IMR-90 (cell line): ENCODE measurements around the gene PCSK5. TPM values are rescaled to one million over a fixed set of nuclear protein-coding genes. Genes with fewer than 3 reads are reported as not detected.

ENCODE experiments used
- ATAC-seq: fragments of 200-7000 bp; cut with Tn5 transposase; 2 replicates; pipeline ENCODE4 v1.9.1; 2020; ENCODE audit warnings: low read depth, mild to moderate bottlenecking, moderate library complexity
- BruUV-seq: library from RNA; stranded (reverse); fragments of 400-500 nt; replicated peaks from 2 replicates; lab custom pipeline; 2021; lab: Mats Ljungman, UMichigan
- CTCF ChIA-PET: fragments of 300-600 bp; formaldehyde crosslinking; extraction: SDS; loops from one replicate; lab custom pipeline; 2021; ENCODE audit warnings: antibody characterized with exemption; lab: Yijun Ruan, JAX
- POLR2A ChIA-PET: fragments of 300-600 bp; sonication (Branson Sonifier 250); formaldehyde crosslinking; loops from one replicate; lab custom pipeline; 2022; ENCODE audit warnings: antibody characterized with exemption; ENCODE audit not compliant: unreplicated experiment; lab: Charles Lee
- DNase-seq: peaks from one replicate; pipeline ENCODE4 v3.0.0; 2013
- H2AFZ ChIP-seq: replicated peaks from 2 replicates; pipeline ENCODE3; 2013; ENCODE audit warnings: low read length, mild to moderate bottlenecking; ENCODE audit not compliant: poor library complexity
- H2AK5ac ChIP-seq: 2 replicates; pipeline ENCODE4 v1.6.1; 2013; ENCODE audit warnings: low read depth, low read length, inconsistent platforms
- H2AK9ac ChIP-seq: replicated peaks from 2 replicates; pipeline ENCODE3; 2013; ENCODE audit warnings: mild to moderate bottlenecking, low read depth, low read length, moderate library complexity; ENCODE audit not compliant: poor library complexity
- H2BK120ac ChIP-seq: 2 replicates; pipeline ENCODE4 v1.6.1; 2013; ENCODE audit warnings: low read depth, low read length, inconsistent platforms
- H2BK15ac ChIP-seq: 3 replicates; pipeline ENCODE4 v1.6.1; 2013; ENCODE audit warnings: low read depth, low read length, inconsistent platforms
- H2BK20ac ChIP-seq: 2 replicates; pipeline ENCODE4 v1.6.1; 2013; ENCODE audit warnings: low read depth, mild to moderate bottlenecking, inconsistent platforms, low read length, moderate library complexity
- H2BK5ac ChIP-seq: 2 replicates; pipeline ENCODE4 v1.6.1; 2013; ENCODE audit warnings: mild to moderate bottlenecking, low read depth, low read length, inconsistent platforms; ENCODE audit not compliant: poor library complexity, severe bottlenecking
- H3K14ac ChIP-seq: replicated peaks from 2 replicates; pipeline ENCODE4 v1.6.1; 2013; ENCODE audit warnings: low read depth, low read length, inconsistent platforms
- H3K18ac ChIP-seq: 2 replicates; pipeline ENCODE4 v1.6.1; 2013; ENCODE audit warnings: low read depth, low read length, control low read depth
- H3K23ac ChIP-seq: 2 replicates; pipeline ENCODE4 v1.6.1; 2013; ENCODE audit warnings: low read depth, low read length, inconsistent platforms
- H3K27ac ChIP-seq: 2 replicates; pipeline ENCODE4 v1.5.1; 2013; ENCODE audit warnings: mild to moderate bottlenecking, control low read depth, low read length; ENCODE audit not compliant: insufficient read depth
- H3K27me3 ChIP-seq: 2 replicates; pipeline ENCODE4 v1.6.1; 2013; ENCODE audit warnings: low read length; ENCODE audit not compliant: control insufficient read depth, insufficient read depth
- H3K36me3 ChIP-seq: 2 replicates; pipeline ENCODE4 v1.6.1; 2013; ENCODE audit warnings: low read length, mixed read lengths; ENCODE audit not compliant: control insufficient read depth, insufficient read depth
- H3K4ac ChIP-seq: 2 replicates; pipeline ENCODE4 v1.6.1; 2013; ENCODE audit warnings: low read depth, low read length, inconsistent platforms
- H3K4me1 ChIP-seq: 2 replicates; pipeline ENCODE4 v1.6.1; 2013; ENCODE audit warnings: low read length, mixed read lengths; ENCODE audit not compliant: control insufficient read depth, insufficient read depth
- H3K4me2 ChIP-seq: 2 replicates; pipeline ENCODE4 v1.6.1; 2013; ENCODE audit warnings: low read depth, mild to moderate bottlenecking, control low read depth, low read length, moderate library complexity
- H3K4me3 ChIP-seq: 2 replicates; pipeline ENCODE4 v1.5.1; 2013; ENCODE audit warnings: low read depth, mild to moderate bottlenecking, control low read depth, low read length, moderate library complexity; ENCODE audit not compliant: insufficient read depth
- H3K56ac ChIP-seq: 2 replicates; pipeline ENCODE4 v1.6.1; 2013; ENCODE audit warnings: low read length, inconsistent platforms; ENCODE audit not compliant: insufficient read depth; ENCODE audit errors: extremely low read depth
- H3K79me1 ChIP-seq, 2 experiments: 2 replicates each; pipeline ENCODE4 v1.6.1; 2013; ENCODE audit warnings: low read length in 2 of 2, inconsistent platforms in 1 of 2, low read depth in 1 of 2
- H3K9ac ChIP-seq: 2 replicates; pipeline ENCODE4 v1.6.1; 2013; ENCODE audit warnings: low read depth, low read length, control low read depth
- H3K9me1 ChIP-seq: 2 replicates; pipeline ENCODE4 v1.6.1; 2013; ENCODE audit warnings: low read length, inconsistent platforms; ENCODE audit not compliant: insufficient read depth
- H3K9me3 ChIP-seq: 2 replicates; pipeline ENCODE4 v1.6.1; 2013; ENCODE audit warnings: low read length; ENCODE audit not compliant: control insufficient read depth, insufficient read depth
- H4K20me1 ChIP-seq: 2 replicates; pipeline ENCODE4 v1.6.1; 2013; ENCODE audit warnings: low read length, inconsistent platforms; ENCODE audit not compliant: insufficient read depth
- H4K5ac ChIP-seq: 2 replicates; pipeline ENCODE4 v1.6.1; 2013; ENCODE audit warnings: mild to moderate bottlenecking, low read depth, low read length, control low read depth
- H4K8ac ChIP-seq, 2 experiments: 2 replicates each; pipeline ENCODE4 v1.6.1; 2013; ENCODE audit warnings: low read depth in 2 of 2, low read length in 2 of 2, control low read depth in 1 of 2, inconsistent platforms in 1 of 2
- H4K91ac ChIP-seq: 2 replicates; pipeline ENCODE4 v1.6.1; 2013; ENCODE audit warnings: low read depth, low read length, inconsistent platforms; ENCODE audit not compliant: insufficient read depth
- BHLHE40 ChIP-seq: fragments of 150-350 bp; IDR thresholded peaks from 2 replicates; pipeline ENCODE4 v1.6.1; 2016; ENCODE audit warnings: mild to moderate bottlenecking, low read depth, low read length
- CEBPB ChIP-seq: IDR thresholded peaks from 2 replicates; pipeline ENCODE4 v1.6.1; 2012; ENCODE audit warnings: low read depth, low read length, improper control_type of control experiment
- CHD1 ChIP-seq: IDR thresholded peaks from 2 replicates; pipeline ENCODE4 v1.6.1; 2012; ENCODE audit warnings: low read depth, low read length, improper control_type of control experiment
- CTCF ChIP-seq: conservative IDR thresholded peaks from 2 replicates; pipeline ENCODE4 v1.5.1; 2012; ENCODE audit warnings: mild to moderate bottlenecking, low read depth, low read length, improper control_type of control experiment
- ELK1 ChIP-seq: fragments of 150-350 bp; IDR thresholded peaks from 2 replicates; pipeline ENCODE4 v1.6.1; 2016; ENCODE audit warnings: low read depth, mild to moderate bottlenecking, low read length, moderate library complexity, borderline replicate concordance
- FOS ChIP-seq: fragments of 150-350 bp; IDR thresholded peaks from 2 replicates; pipeline ENCODE4 v1.6.1; 2016; ENCODE audit warnings: low read depth, low read length
- MAFK ChIP-seq: IDR thresholded peaks from 2 replicates; pipeline ENCODE4 v1.6.1; 2012; ENCODE audit warnings: low read depth, low read length, improper control_type of control experiment
- MAZ ChIP-seq: IDR thresholded peaks from 2 replicates; pipeline ENCODE4 v1.6.1; 2012; ENCODE audit warnings: low read depth, mild to moderate bottlenecking, low read length, improper control_type of control experiment, moderate library complexity, borderline replicate concordance
- MXI1 ChIP-seq: IDR thresholded peaks from 2 replicates; pipeline ENCODE4 v1.6.1; 2012; ENCODE audit warnings: low read depth, mild to moderate bottlenecking, low read length, moderate library complexity, borderline replicate concordance
- NFE2L2 ChIP-seq: fragments of 150-350 bp; IDR thresholded peaks from 2 replicates; pipeline ENCODE4 v1.6.1; 2016; ENCODE audit warnings: low read depth, mild to moderate bottlenecking, low read length
- POLR2A ChIP-seq: IDR thresholded peaks from 2 replicates; pipeline ENCODE4 v1.6.1; 2012; ENCODE audit warnings: mild to moderate bottlenecking, low read depth, low read length
- RAD21 ChIP-seq: IDR thresholded peaks from 2 replicates; pipeline ENCODE4 v1.6.1; 2012; ENCODE audit warnings: low read length, improper control_type of control experiment
- RCOR1 ChIP-seq: IDR thresholded peaks from 2 replicates; pipeline ENCODE4 v1.6.1; 2012; ENCODE audit warnings: mild to moderate bottlenecking, low read length, improper control_type of control experiment; ENCODE audit not compliant: insufficient replicate concordance
- RFX5 ChIP-seq: IDR thresholded peaks from 2 replicates; pipeline ENCODE4 v1.8.0; 2012; ENCODE audit warnings: low read depth, mild to moderate bottlenecking, low read length, moderate library complexity
- SMC3 ChIP-seq: fragments of 150-350 bp; IDR thresholded peaks from 2 replicates; pipeline ENCODE4 v1.6.1; 2016; ENCODE audit warnings: low read depth, mild to moderate bottlenecking, antibody characterized with exemption, low read length, moderate library complexity
- USF2 ChIP-seq: fragments of 150-350 bp; IDR thresholded peaks from 2 replicates; pipeline ENCODE4 v1.6.1; 2017; ENCODE audit warnings: mild to moderate bottlenecking, antibody characterized with exemption, low read length, low read depth
- WGBS, 2 experiments: methylation state at CpG; one replicate each; pipeline versions ENCODE4 v1.1.5 to v1.1.7; 2013; ENCODE audit warnings: missing lambda C conversion rate in 2 of 2; ENCODE audit not compliant: insufficient read length in 1 of 2; ENCODE audit errors: extremely low coverage in 2 of 2; 5-methylcytosine and 5-hydroxymethylcytosine counted together
- dilution Hi-C: fragments of 300-500 bp; cut with HindIII; formaldehyde crosslinking; loops from one replicate; pipeline ENCODE4 v1.14.3; 2018; ENCODE audit warnings: low sequenced_read_pairs; ENCODE audit not compliant: unreplicated experiment
- in situ Hi-C: fragments of 300-500 bp; cut with MboI; formaldehyde crosslinking; loops from 3 replicates; pipeline ENCODE4 v1.14.3; 2019; ENCODE audit warnings: low sequenced_read_pairs, inconsistent platforms, mixed read lengths
- intact Hi-C: fragments of 100-400 bp; cut with micrococcal nuclease; formaldehyde crosslinking; loops from 2 replicates; pipeline ENCODE4 v1.10.0; 2022
- polyA plus RNA-seq, 3 experiments: library from polyadenylated mRNA; depleted of rRNA; stranded (reverse); fragments of >200 nt; gene quantifications; 2 replicates each; pipeline ENCODE4 v1.2.3, GENCODE V29; 2012; ENCODE audit warnings: low replicate concordance in 1 of 3
- total RNA-seq: library from RNA; depleted of rRNA; stranded (reverse); fragments of >200 nt; gene quantifications from 2 replicates; pipeline ENCODE4 v1.2.3, GENCODE V29; 2012

PCSK5 gene
- total and polyA plus RNA-seq, 2 of the 4 experiments (the other 2 are of a cell fraction): 1.5 to 3.0 TPM

DNA sequence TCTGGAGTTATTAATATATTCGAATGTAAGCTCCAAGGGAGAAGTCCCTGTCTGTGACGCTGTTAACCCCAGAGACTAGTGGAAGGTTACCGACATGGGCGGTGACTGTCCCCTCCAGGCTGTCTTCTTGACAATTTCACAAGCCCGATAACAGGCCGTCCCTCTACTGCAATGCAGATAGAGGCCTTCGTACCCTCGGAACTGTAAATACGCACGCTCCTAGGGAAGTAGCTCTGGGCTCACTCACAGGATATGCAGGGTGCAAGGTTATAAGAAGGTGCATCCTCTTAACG, 504.4 kb downstream of the PCSK5 start:
- no TSS peak for BruUV-seq
- Histone ChIP-seq H3K9ac (peak overlapping the region; percentile 92), H3K4ac (peak overlapping the region; percentile 96), H2AK5ac (no peak overlapping the region), H3K18ac (peak overlapping the region; percentile 62), H3K4me3 (peak overlapping the region; percentile 86), H4K91ac (peak overlapping the region; percentile 83), H3K36me3 (no peaks in the 10 kb centered on the region; the same call in 1 of the 2 replicates), H3K56ac (peak overlapping the region; percentile 93), H3K9me3 (no peaks in the 10 kb centered on the region), H2AK9ac (peak overlapping the region; percentile 43), H2BK120ac (peak overlapping the region; percentile 87), H4K20me1 (no peaks in the 10 kb centered on the region), H3K4me2 (peak overlapping the region; percentile 84), H3K9me1 (peaks cover 3% of the 10 kb centered on the region; the same call in 1 of the 2 replicates), H3K27ac (peak overlapping the region; percentile 92), H3K27me3 (no peaks in the 10 kb centered on the region), H3K14ac (peak overlapping the region; percentile 89), H4K8ac (peak overlapping the region; percentile 87 to 88), H2BK20ac (peak overlapping the region; percentile 46), H2BK5ac (peak overlapping the region; percentile 83), H4K5ac (peak overlapping the region; percentile 50), H2AFZ (peak overlapping the region; percentile 97), H3K79me1 (peaks cover 11 to 29% of the 10 kb centered on the region in 2 experiments), H3K4me1 (peaks cover 2% of the 10 kb centered on the region), H3K23ac (peak overlapping the region; percentile 92), H2BK15ac (peak overlapping the region; percentile 82; the same call in 2 of the 3 replicates)
- no CpG with 5 or more reads among the region's 11 CpGs for WGBS, 2 experiments
- intact Hi-C loops: loop anchor here (2.0 to 5.0 kb wide), 4 partner anchors 73 to 503 kb away; partner anchors contain the start of gene PCSK5
- ATAC-seq (peak; percentile 27), DNase-seq (no peak)
- no peak for TF ChIP-seq CHD1
- TF ChIP-seq RFX5: no peak
- no peak for TF ChIP-seq NFE2L2
- TF ChIP-seq RAD21: no peak
- TF ChIP-seq BHLHE40: no peak
- no peak for TF ChIP-seq ELK1
- TF ChIP-seq MAZ: no peak
- no peak for TF ChIP-seq CTCF
- TF ChIP-seq MAFK: no peak
- TF ChIP-seq CEBPB: no peak
- TF ChIP-seq USF2: no peak
- no peak for TF ChIP-seq SMC3
- no peak for TF ChIP-seq MXI1
- TF ChIP-seq FOS: no peak
- TF ChIP-seq POLR2A: no peak
- TF ChIP-seq RCOR1: no peak
- in situ Hi-C loops: no loop called here
- POLR2A ChIA-PET: interaction anchor here (0.6 to 1.1 kb wide), 2 partner anchors 10 to 81 kb away, joined by 3 to 5 read pairs; no protein-coding TSS in a partner anchor
- dilution Hi-C loops: no loop called here
- CTCF ChIA-PET: interaction anchor here (0.8 to 2.7 kb wide), 4 partner anchors 11 to 87 kb away, joined by 3 to 12 read pairs (median 6); no protein-coding TSS in a partner anchor
